Thyroid gland (tissue), 4 donors: ENCODE data around the gene TOP2A.

Source experiments
- POLR2A ChIP-seq, 2 donors: fragments of 450-650 bp; IDR thresholded peaks; one replicate each; pipeline ENCODE4 v1.6.1; 2017; ENCODE audit warnings: antibody characterized with exemption in 2 of 2, mild to moderate bottlenecking in 2 of 2, moderate library complexity in 1 of 2
- TF ChIP-seq, protein P1 (sequence below), 6 experiments: fragments of 200-600 bp in 3 of 6; fragments of 450-650 bp in 3 of 6; sonication (generic) in 3 of 6; IDR thresholded peaks; one replicate each; pipeline ENCODE4 v1.5.1; 2016 to 2019; ENCODE audit warnings: antibody characterized with exemption in 6 of 6, mild to moderate bottlenecking in 2 of 6, inconsistent platforms in 1 of 6, moderate library complexity in 1 of 6

GRCh38 chr17:40460968-40461731, 43.5 kb upstream of the TOP2A start:
- TF ChIP-seq, protein P1, sequence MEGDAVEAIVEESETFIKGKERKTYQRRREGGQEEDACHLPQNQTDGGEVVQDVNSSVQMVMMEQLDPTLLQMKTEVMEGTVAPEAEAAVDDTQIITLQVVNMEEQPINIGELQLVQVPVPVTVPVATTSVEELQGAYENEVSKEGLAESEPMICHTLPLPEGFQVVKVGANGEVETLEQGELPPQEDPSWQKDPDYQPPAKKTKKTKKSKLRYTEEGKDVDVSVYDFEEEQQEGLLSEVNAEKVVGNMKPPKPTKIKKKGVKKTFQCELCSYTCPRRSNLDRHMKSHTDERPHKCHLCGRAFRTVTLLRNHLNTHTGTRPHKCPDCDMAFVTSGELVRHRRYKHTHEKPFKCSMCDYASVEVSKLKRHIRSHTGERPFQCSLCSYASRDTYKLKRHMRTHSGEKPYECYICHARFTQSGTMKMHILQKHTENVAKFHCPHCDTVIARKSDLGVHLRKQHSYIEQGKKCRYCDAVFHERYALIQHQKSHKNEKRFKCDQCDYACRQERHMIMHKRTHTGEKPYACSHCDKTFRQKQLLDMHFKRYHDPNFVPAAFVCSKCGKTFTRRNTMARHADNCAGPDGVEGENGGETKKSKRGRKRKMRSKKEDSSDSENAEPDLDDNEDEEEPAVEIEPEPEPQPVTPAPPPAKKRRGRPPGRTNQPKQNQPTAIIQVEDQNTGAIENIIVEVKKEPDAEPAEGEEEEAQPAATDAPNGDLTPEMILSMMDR (IDR thresholded peaks at IDR 0.05) = no peak
- peak in 1 of 2 donors; percentile 6 for TF ChIP-seq POLR2A (IDR thresholded peaks at IDR 0.05)
